HepG2 (cell line): ENCODE measurements around the gene SRP9. TPM values are rescaled to one million over a fixed set of nuclear protein-coding genes. Genes with fewer than 3 reads are reported as not detected.

Experiments
- AHR ChIP-seq: IDR thresholded peaks from 2 replicates; pipeline ENCODE4 v1.6.1; 2018; ENCODE audit warnings: missing genetic modification reagents, missing compliant biosample characterization
- ARID4A ChIP-seq: sonication (generic); formaldehyde crosslinking; IDR thresholded peaks from 2 replicates; pipeline ENCODE4 v1.5.0; 2020; ENCODE audit warnings: mild to moderate bottlenecking, missing genetic modification reagents, borderline replicate concordance
- ERF ChIP-seq: IDR thresholded peaks from 2 replicates; pipeline ENCODE4 v1.6.1; 2018; ENCODE audit warnings: missing biosample characterization, missing genetic modification reagents
- FLYWCH1 ChIP-seq: sonication (generic); formaldehyde crosslinking; IDR thresholded peaks from 2 replicates; pipeline ENCODE4 v1.8.1; 2023; ENCODE audit warnings: mild to moderate bottlenecking, missing genetic modification reagents
- FOXO4 ChIP-seq: sonication (generic); formaldehyde crosslinking; conservative IDR thresholded peaks from 2 replicates; pipeline ENCODE4 v1.8.1; 2023; ENCODE audit warnings: missing genetic modification reagents
- GABPA ChIP-seq, 2 experiments: IDR thresholded peaks; 2 replicates each; pipeline ENCODE4 v1.6.1; 2011 to 2016; ENCODE audit warnings: low read depth in 2 of 2, low read length in 1 of 2, missing biosample characterization in 1 of 2, missing genetic modification characterization in 1 of 2
- HOXA7 ChIP-seq: sonication (generic); formaldehyde crosslinking; IDR thresholded peaks from 2 replicates; pipeline ENCODE4 v1.8.1; 2022; ENCODE audit warnings: mild to moderate bottlenecking, missing genetic modification reagents, moderate library complexity
- IKZF1 ChIP-seq: fragments of 450-650 bp; IDR thresholded peaks from 2 replicates; pipeline ENCODE4 v1.7.1; 2016
- KDM3A ChIP-seq: IDR thresholded peaks from 2 replicates; pipeline ENCODE4 v1.6.1; 2018; ENCODE audit warnings: low read depth, missing compliant biosample characterization
- NCOA5 ChIP-seq: sonication (generic); formaldehyde crosslinking; IDR thresholded peaks from 2 replicates; pipeline ENCODE4 v1.4.0; 2020; ENCODE audit warnings: missing genetic modification reagents
- PHF20 ChIP-seq: sonication (generic); formaldehyde crosslinking; IDR thresholded peaks from 2 replicates; pipeline ENCODE4 v1.5.0; 2020; ENCODE audit warnings: mild to moderate bottlenecking, missing genetic modification reagents
- RBAK ChIP-seq: sonication (generic); formaldehyde crosslinking; IDR thresholded peaks from 2 replicates; pipeline ENCODE4 v1.5.1; 2020; ENCODE audit warnings: mild to moderate bottlenecking, missing genetic modification reagents
- SCMH1 ChIP-seq: sonication (generic); formaldehyde crosslinking; IDR thresholded peaks from 2 replicates; pipeline ENCODE4 v1.9.0; 2021; ENCODE audit warnings: missing genetic modification reagents, mild to moderate bottlenecking, borderline replicate concordance
- SMARCC2 ChIP-seq: fragments of 450-650 bp; IDR thresholded peaks from 2 replicates; pipeline ENCODE4 v1.6.1; 2017; ENCODE audit warnings: antibody characterized with exemption, mild to moderate bottlenecking
- SMARCE1 ChIP-seq: fragments of 450-650 bp; IDR thresholded peaks from 2 replicates; pipeline ENCODE4 v1.6.1; 2017; ENCODE audit warnings: borderline replicate concordance
- TBX3 ChIP-seq: fragments of 450-650 bp; IDR thresholded peaks from 2 replicates; pipeline ENCODE4 v1.6.1; 2017; ENCODE audit warnings: antibody characterized with exemption, mild to moderate bottlenecking, inconsistent platforms, borderline replicate concordance
- TGIF2 ChIP-seq: IDR thresholded peaks from 2 replicates; pipeline ENCODE4 v1.6.1; 2016; ENCODE audit warnings: control low read depth, missing compliant biosample characterization
- ZBTB34 ChIP-seq: sonication (generic); formaldehyde crosslinking; IDR thresholded peaks from 2 replicates; pipeline ENCODE4 v1.8.0; 2022; ENCODE audit warnings: mild to moderate bottlenecking, missing genetic modification reagents
- ZBTB38 ChIP-seq: sonication (generic); formaldehyde crosslinking; IDR thresholded peaks from 2 replicates; pipeline ENCODE4 v1.5.1; 2020; ENCODE audit warnings: mild to moderate bottlenecking, missing genetic modification reagents
- ZBTB7A ChIP-seq: sonication (generic); formaldehyde crosslinking; IDR thresholded peaks from 2 replicates; pipeline ENCODE4 v1.8.0; 2022; ENCODE audit warnings: mild to moderate bottlenecking, missing genetic modification reagents
- ZNF253 ChIP-seq: sonication (generic); formaldehyde crosslinking; IDR thresholded peaks from 2 replicates; pipeline ENCODE4 v1.8.0; 2022; ENCODE audit warnings: mild to moderate bottlenecking, missing genetic modification reagents, borderline replicate concordance
- ZNF256 ChIP-seq: sonication (generic); formaldehyde crosslinking; conservative IDR thresholded peaks from 2 replicates; pipeline ENCODE4 v1.4.0; 2020; ENCODE audit warnings: missing genetic modification reagents
- ZNF709 ChIP-seq: sonication (generic); formaldehyde crosslinking; IDR thresholded peaks from 2 replicates; pipeline ENCODE4 v1.5.0; 2020; ENCODE audit warnings: mild to moderate bottlenecking, missing genetic modification reagents
- ZNF749 ChIP-seq: sonication (generic); formaldehyde crosslinking; IDR thresholded peaks from 2 replicates; pipeline ENCODE4 v1.8.0; 2022; ENCODE audit warnings: mild to moderate bottlenecking, missing genetic modification reagents, moderate library complexity, borderline replicate concordance
- ZNF788 ChIP-seq: sonication (generic); formaldehyde crosslinking; IDR thresholded peaks from 2 replicates; pipeline ENCODE4 v1.5.0; 2020; ENCODE audit warnings: mild to moderate bottlenecking, missing genetic modification reagents, borderline replicate concordance
- ZNF878 ChIP-seq: sonication (generic); formaldehyde crosslinking; IDR thresholded peaks from 2 replicates; pipeline ENCODE4 v1.8.1; 2023; ENCODE audit warnings: mild to moderate bottlenecking, missing genetic modification reagents, moderate library complexity
- polyA plus RNA-seq, 8 experiments: library from polyadenylated mRNA; depleted of rRNA in 3 of 8; stranded (reverse) in 7 of 8; unstranded in 1 of 8; fragments of >200 nt; fragmentation: Illumina TruSeq in 4 of 8; extraction: Trizol in 4 of 8; gene quantifications; 2 replicates each; pipeline versions ENCODE4 v1.2.1 to v1.2.3, GENCODE V29; 2011 to 2016; ENCODE audit warnings: low read depth in 4 of 8, missing spikeins in 1 of 8, mixed read lengths in 1 of 8; ENCODE audit not compliant: insufficient read depth in 1 of 8
- total RNA-seq, 5 experiments: library from RNA; depleted of rRNA; stranded (reverse); fragments of >200 nt; fragmentation: Illumina TruSeq; extraction: Trizol; gene quantifications; 2 replicates each; pipeline ENCODE4 v1.2.3, GENCODE V29; 2016; ENCODE audit warnings: low read depth in 1 of 5

Gene SRP9
- total and polyA plus RNA-seq, 2 of the 13 experiments (the other 11 are each of a cell fraction or from before 2014, with no cell fraction given) = 251 to 307 TPM

GRCh38 chr1:225809842-225810578 lies 32.4 kb downstream of the SRP9 start, which contains the start of gene EPHX1 (continued):
- peak; percentile 54 for TF ChIP-seq ZBTB7A
- no peak for TF ChIP-seq ZNF878 (CRISPR knock-in tag)
- no peak for TF ChIP-seq ZNF788 (CRISPR knock-in tag)
- TF ChIP-seq PHF20 = no peak
- no peak for TF ChIP-seq SMARCE1
- 0 out of 2 replicates have a peak, but pooled peaks have one; percentile 23 for TF ChIP-seq ERF (CRISPR knock-in tag)
- TF ChIP-seq SCMH1 (CRISPR knock-in tag) = no peak
- no peak for TF ChIP-seq FLYWCH1 (CRISPR knock-in tag)
- no peak for TF ChIP-seq FOXO4
- no peak for TF ChIP-seq NCOA5 (CRISPR knock-in tag)
- TF ChIP-seq ZBTB34 (CRISPR knock-in tag) = no peak
- TF ChIP-seq TBX3 = no peak
- TF ChIP-seq AHR (CRISPR knock-in tag) = no peak
- no peak for TF ChIP-seq GABPA (IDR thresholded peaks at IDR 0.05; ENCODE audit: low read depth, low read length)
- TF ChIP-seq GABPA (CRISPR knock-in tag; IDR thresholded peaks at IDR 0.05; ENCODE audit: low read depth) = no peak
- no peak for TF ChIP-seq ZNF749 (CRISPR knock-in tag)
- TF ChIP-seq IKZF1 = no peak
- no peak for TF ChIP-seq ZNF253
- no peak for TF ChIP-seq TGIF2 (CRISPR knock-in tag)
- no peak for TF ChIP-seq KDM3A (CRISPR knock-in tag)
- TF ChIP-seq ZBTB38 (CRISPR knock-in tag) = no peak
- no peak for TF ChIP-seq ZNF709 (CRISPR knock-in tag)
- TF ChIP-seq SMARCC2 = no peak
- peak; percentile 52; the same call in 1 of the 2 replicates for TF ChIP-seq ARID4A (CRISPR knock-in tag)
- TF ChIP-seq HOXA7 = no peak
- TF ChIP-seq ZNF256 (CRISPR knock-in tag) = no peak
- TF ChIP-seq RBAK (CRISPR knock-in tag) = no peak
